CD14-positive monocyte (primary cell): Measurements from ENCODE around the gene HORMAD2. TPM values are rescaled to one million over a fixed set of nuclear protein-coding genes. Genes with fewer than 3 reads are reported as not detected.
A peak's percentile ranks its signal among the peaks of the same experiment; 100 is the strongest.

Experiments used
- DNase-seq, 3 donors: peaks; one replicate each; pipeline ENCODE4 v3.0.0-alpha.2; 2011 to 2022
- H2AFZ ChIP-seq: 2 replicates; pipeline ENCODE4 v1.6.0; 2012; ENCODE audit warnings: mild to moderate bottlenecking, low read depth, low read length, inconsistent platforms; ENCODE audit not compliant: insufficient read depth, poor library complexity, severe bottlenecking
- H3K27ac ChIP-seq, 2 donors: 1 replicate in 1 of 2; 2 replicates in 1 of 2; pipeline ENCODE4 v1.5.1; 2012 to 2013; ENCODE audit warnings: low read length in 2 of 2, control low read depth in 1 of 2, inconsistent platforms in 1 of 2, low read depth in 1 of 2, mild to moderate bottlenecking in 1 of 2
- H3K27me3 ChIP-seq, 2 donors: one replicate each; pipeline versions ENCODE4 v1.6.0 to v1.6.1; 2011 to 2013; ENCODE audit warnings: low read length in 2 of 2; ENCODE audit not compliant: control insufficient read depth in 2 of 2, insufficient read depth in 2 of 2
- H3K36me3 ChIP-seq, 2 donors: replicated peaks in 1 of 2; 1 replicate in 1 of 2; 2 replicates in 1 of 2; pipeline versions ENCODE4 v1.5.1 to v1.6.1; 2012 to 2013; ENCODE audit warnings: low read length in 2 of 2, control low read depth in 1 of 2, inconsistent platforms in 1 of 2, mild to moderate bottlenecking in 1 of 2; ENCODE audit not compliant: insufficient read depth in 2 of 2, control insufficient read depth in 1 of 2
- H3K4me1 ChIP-seq, 2 donors: 1 replicate in 1 of 2; 2 replicates in 1 of 2; pipeline versions ENCODE4 v1.5.1 to v1.6.1; 2012 to 2013; ENCODE audit warnings: low read length in 2 of 2, control low read depth in 1 of 2, inconsistent platforms in 1 of 2, mild to moderate bottlenecking in 1 of 2, moderate library complexity in 1 of 2; ENCODE audit not compliant: insufficient read depth in 2 of 2, control insufficient read depth in 1 of 2
- H3K4me2 ChIP-seq: replicated peaks from 2 replicates; pipeline ENCODE3; 2012; ENCODE audit warnings: low read length, moderate library complexity, mild to moderate bottlenecking; ENCODE audit not compliant: poor library complexity, severe bottlenecking; ENCODE audit errors: extremely low read depth
- H3K4me3 ChIP-seq, 3 experiments: fragments of 200-600 bp in 1 of 3; sonication (generic) in 1 of 3; replicated peaks in 1 of 3; 1 replicate in 2 of 3; 2 replicates in 1 of 3; pipeline ENCODE4 v1.5.1; 2011 to 2013; ENCODE audit warnings: low read length in 3 of 3, mild to moderate bottlenecking in 3 of 3, control low read depth in 2 of 3, low read depth in 2 of 3, inconsistent platforms in 1 of 3, moderate library complexity in 1 of 3
- H3K79me2 ChIP-seq: 2 replicates; pipeline ENCODE4 v1.6.0; 2012; ENCODE audit warnings: mild to moderate bottlenecking, control low read depth, inconsistent platforms, low read length, moderate library complexity; ENCODE audit not compliant: insufficient read depth
- H3K9ac ChIP-seq: 2 replicates; pipeline ENCODE4 v1.6.0; 2017; ENCODE audit warnings: low read length, mild to moderate bottlenecking; ENCODE audit not compliant: insufficient read depth, poor library complexity, severe bottlenecking
- H3K9me3 ChIP-seq, 2 donors: replicated peaks in 1 of 2; 1 replicate in 1 of 2; 2 replicates in 1 of 2; pipeline versions ENCODE4 v1.5.1 to v1.6.1; 2012 to 2013; ENCODE audit warnings: low read length in 2 of 2, control low read depth in 1 of 2; ENCODE audit not compliant: control insufficient read depth in 1 of 2, insufficient read depth in 1 of 2
- H4K20me1 ChIP-seq: 2 replicates; pipeline ENCODE4 v1.6.0; 2012; ENCODE audit warnings: mild to moderate bottlenecking, low read length, control low read depth, moderate library complexity; ENCODE audit not compliant: insufficient read depth
- H3K27ac Mint-ChIP-seq, 7 donors: one replicate each; pipeline ENCODE4 v1.8.0; 2020; ENCODE audit warnings: mild to moderate bottlenecking in 7 of 7, mixed read lengths in 7 of 7, moderate library complexity in 6 of 7, inconsistent platforms in 2 of 7
- H3K27me3 Mint-ChIP-seq, 3 donors: one replicate each; pipeline ENCODE4 v1.8.0; 2021 to 2022; ENCODE audit warnings: low read depth in 3 of 3, mild to moderate bottlenecking in 3 of 3, mixed read lengths in 3 of 3, moderate library complexity in 3 of 3, inconsistent platforms in 1 of 3
- H3K36me3 Mint-ChIP-seq, 2 donors: one replicate each; pipeline ENCODE4 v1.8.0; 2020; ENCODE audit warnings: mixed read lengths in 2 of 2, inconsistent platforms in 1 of 2, mild to moderate bottlenecking in 1 of 2
- H3K4me1 Mint-ChIP-seq: one replicate; pipeline ENCODE4 v1.8.0; 2020; ENCODE audit warnings: mild to moderate bottlenecking, mixed read lengths
- H3K4me3 Mint-ChIP-seq, 2 donors: one replicate each; pipeline ENCODE4 v1.8.0; 2020; ENCODE audit warnings: mild to moderate bottlenecking in 2 of 2, mixed read lengths in 2 of 2, moderate library complexity in 1 of 2
- H3K9me3 Mint-ChIP-seq, 7 donors: one replicate each; pipeline ENCODE4 v1.8.0; 2020 to 2022; ENCODE audit warnings: mixed read lengths in 7 of 7, mild to moderate bottlenecking in 6 of 7, moderate library complexity in 6 of 7, inconsistent platforms in 2 of 7
- CTCF ChIP-seq: fragments of 200-600 bp; IDR thresholded peaks from one replicate; pipeline ENCODE4 v1.8.0; 2022; ENCODE audit warnings: antibody characterized with exemption, mild to moderate bottlenecking
- WGBS: methylation state at CpG from one replicate; pipeline ENCODE4 v1.1.5; 2013; ENCODE audit warnings: missing lambda C conversion rate; ENCODE audit not compliant: insufficient coverage; 5-methylcytosine and 5-hydroxymethylcytosine counted together
- intact Hi-C, 2 donors: fragments of 100-400 bp; cut with micrococcal nuclease; formaldehyde crosslinking; loops; one replicate each; pipeline versions ENCODE4 v1.15.0 to v1.15.1; 2023
- polyA plus RNA-seq, 3 donors: library from polyadenylated mRNA; depleted of rRNA in 1 of 3; unstranded in 2 of 3; stranded (reverse) in 1 of 3; fragments of 300-500 nt in 2 of 3; fragments of >200 nt in 1 of 3; fragmentation: Illumina TruSeq in 2 of 3; gene quantifications; 1 replicate in 2 of 3; 2 replicates in 1 of 3; pipeline ENCODE4 v1.2.3, GENCODE V29; 2012 to 2021

Gene HORMAD2
- polyA plus RNA-seq, 3 donors, result not detected

GRCh38 chr22:30062259-30062658 lies 18.0 kb upstream of the HORMAD2 start:
- DNase-seq, result no peak
- H3K4me3 ChIP-seq, result no peak overlapping the region
- H3K79me2 ChIP-seq, result no peaks in the 10 kb centered on the region
- peaks cover 6 to 10% of the 10 kb centered on the region in 2 donors for H3K9me3 ChIP-seq
- Mint-ChIP-seq H3K27ac (peak overlapping the region in 1 of 7 donors; percentile 15), H3K4me1 (peaks cover 4% of the 10 kb centered on the region), H3K4me3 (no peak overlapping the region), H3K9me3 (peaks cover 11 to 47% (median 30%) of the 10 kb centered on the region in 7 donors), H3K27me3 (peaks cover 4 to 7% (median 6%) of the 10 kb centered on the region in 3 donors), H3K36me3 (no peaks in the 10 kb centered on the region)
- no peaks in the 10 kb centered on the region for H3K36me3 ChIP-seq
- H4K20me1 ChIP-seq, result no peaks in the 10 kb centered on the region
- TF ChIP-seq CTCF, result no peak
- intact Hi-C loops, result no loop called here
- H3K4me2 ChIP-seq, result no peak overlapping the region
- H3K9ac ChIP-seq, result no peak overlapping the region
- no peak overlapping the region for H3K27ac ChIP-seq
- H3K4me1 ChIP-seq, result no peaks in the 10 kb centered on the region
- WGBS, result 80% methylated on average over 1 of the region's 3 CpGs
- H2AFZ ChIP-seq, result no peak overlapping the region
- no peaks in the 10 kb centered on the region for H3K27me3 ChIP-seq

- H3K9me3 Mint-ChIP-seq, result peaks cover 10 to 44% (median 29%) of the 10 kb centered on the region in 7 donors
These were observed 17.3 kb upstream of the HORMAD2 start for GRCh38 chr22:30062950-30063349.

More at GRCh38 chr22:30062950-30063349, 17.3 kb upstream of the HORMAD2 start:
- Mint-ChIP-seq H3K27me3 (peaks cover 6 to 7% (median 6%) of the 10 kb centered on the region in 3 donors), H3K4me1 (peaks cover 4% of the 10 kb centered on the region), H3K27ac (no peak overlapping the region), H3K36me3 (no peaks in the 10 kb centered on the region), H3K4me3 (no peak overlapping the region)
- no peaks in the 10 kb centered on the region for H4K20me1 ChIP-seq
- H3K27me3 ChIP-seq, result no peaks in the 10 kb centered on the region
- DNase-seq, result no peak
- no peaks in the 10 kb centered on the region for H3K79me2 ChIP-seq
- intact Hi-C loops, result no loop called here
- H3K36me3 ChIP-seq, result no peaks in the 10 kb centered on the region
- H3K9me3 ChIP-seq, result peaks cover 6% of the 10 kb centered on the region in 2 donors
- no peaks in the 10 kb centered on the region for H3K4me1 ChIP-seq
- no peak overlapping the region for H3K4me3 ChIP-seq
- no CpG with 5 or more reads among the region's 1 CpG for WGBS
- no peak overlapping the region for H3K9ac ChIP-seq
- no peak overlapping the region for H2AFZ ChIP-seq
- no peak overlapping the region for H3K27ac ChIP-seq
- no peak for TF ChIP-seq CTCF
- no peak overlapping the region for H3K4me2 ChIP-seq
